ENCODE data around the gene ZBTB24.

DNA sequence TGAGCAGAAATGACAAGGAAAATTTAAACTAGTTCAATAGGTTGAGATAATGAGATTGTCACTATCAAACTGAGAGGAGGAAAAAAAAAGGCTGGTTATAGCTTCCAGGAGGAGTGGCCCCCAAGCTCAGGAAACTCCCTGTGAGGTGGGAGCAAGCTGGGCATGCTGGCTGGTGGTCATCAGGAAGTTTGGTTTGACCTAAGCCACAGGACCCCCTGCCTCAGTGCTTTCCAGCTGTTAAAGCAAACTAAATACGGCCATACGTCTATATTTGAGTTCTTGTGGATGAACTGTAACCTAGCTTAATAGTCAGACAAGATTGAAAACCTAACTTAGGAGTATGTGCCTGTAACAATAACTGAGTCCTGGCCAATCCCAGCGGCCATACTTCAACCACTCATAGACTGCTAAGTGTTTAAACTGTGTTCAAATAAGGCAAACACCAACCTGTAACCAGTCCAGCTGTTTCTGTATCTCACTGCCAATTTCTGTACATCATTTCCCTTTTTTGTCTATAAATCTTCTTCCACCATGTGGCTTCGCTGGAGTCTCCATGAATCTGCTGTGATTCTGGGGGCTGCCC lies 24.6 kb upstream of the ZBTB24 start:
- TF ChIP-seq, protein P1, sequence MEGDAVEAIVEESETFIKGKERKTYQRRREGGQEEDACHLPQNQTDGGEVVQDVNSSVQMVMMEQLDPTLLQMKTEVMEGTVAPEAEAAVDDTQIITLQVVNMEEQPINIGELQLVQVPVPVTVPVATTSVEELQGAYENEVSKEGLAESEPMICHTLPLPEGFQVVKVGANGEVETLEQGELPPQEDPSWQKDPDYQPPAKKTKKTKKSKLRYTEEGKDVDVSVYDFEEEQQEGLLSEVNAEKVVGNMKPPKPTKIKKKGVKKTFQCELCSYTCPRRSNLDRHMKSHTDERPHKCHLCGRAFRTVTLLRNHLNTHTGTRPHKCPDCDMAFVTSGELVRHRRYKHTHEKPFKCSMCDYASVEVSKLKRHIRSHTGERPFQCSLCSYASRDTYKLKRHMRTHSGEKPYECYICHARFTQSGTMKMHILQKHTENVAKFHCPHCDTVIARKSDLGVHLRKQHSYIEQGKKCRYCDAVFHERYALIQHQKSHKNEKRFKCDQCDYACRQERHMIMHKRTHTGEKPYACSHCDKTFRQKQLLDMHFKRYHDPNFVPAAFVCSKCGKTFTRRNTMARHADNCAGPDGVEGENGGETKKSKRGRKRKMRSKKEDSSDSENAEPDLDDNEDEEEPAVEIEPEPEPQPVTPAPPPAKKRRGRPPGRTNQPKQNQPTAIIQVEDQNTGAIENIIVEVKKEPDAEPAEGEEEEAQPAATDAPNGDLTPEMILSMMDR (IDR thresholded peaks at IDR 0.05), result no peak
- TF ChIP-seq POLR2A (IDR thresholded peaks at IDR 0.05), result no peak

Measured in uterus (tissue), 2 donors.